Tibial nerve (tissue), 4 donors: ENCODE data around the gene GBGT1. TPM values are rescaled to one million over a fixed set of nuclear protein-coding genes. Genes with fewer than 3 reads are reported as not detected.

Experiments used
- DNase-seq, 2 donors: peaks; one replicate each; pipeline ENCODE4 v3.0.0-alpha.2; 2019; ENCODE audit warnings: low spot score in 2 of 2
- H3K27ac ChIP-seq, 4 donors: fragments of 200-600 bp; sonication (generic) in 3 of 4; one replicate each; pipeline ENCODE4 v1.5.1; 2017 to 2019; ENCODE audit warnings: mild to moderate bottlenecking in 1 of 4
- H3K27me3 ChIP-seq, 2 donors: fragments of 200-600 bp; sonication (generic) in 1 of 2; one replicate each; pipeline versions ENCODE4 v1.5.1 to v1.6.0; 2017 to 2019
- H3K36me3 ChIP-seq, 3 donors: fragments of 200-600 bp; sonication (generic); one replicate each; pipeline ENCODE4 v1.5.1; 2018 to 2019
- H3K4me1 ChIP-seq, 4 donors: fragments of 200-600 bp; sonication (generic) in 3 of 4; one replicate each; pipeline ENCODE4 v1.5.1; 2017 to 2019
- H3K4me3 ChIP-seq, 4 donors: fragments of 200-600 bp; sonication (generic) in 3 of 4; one replicate each; pipeline ENCODE4 v1.5.1; 2017 to 2019; ENCODE audit warnings: mild to moderate bottlenecking in 1 of 4, moderate library complexity in 1 of 4
- H3K9me3 ChIP-seq, 4 donors: fragments of 200-600 bp; sonication (generic) in 3 of 4; one replicate each; pipeline ENCODE4 v1.5.1; 2017 to 2019
- CTCF ChIP-seq, 5 experiments: fragments of 200-600 bp in 3 of 5; fragments of 450-650 bp in 2 of 5; sonication (generic) in 3 of 5; IDR thresholded peaks; one replicate each; pipeline ENCODE4 v1.5.1; 2016 to 2019; ENCODE audit warnings: antibody characterized with exemption in 5 of 5, mild to moderate bottlenecking in 3 of 5, moderate library complexity in 2 of 5
- EP300 ChIP-seq, 2 donors: sonication (generic); formaldehyde crosslinking; IDR thresholded peaks; one replicate each; pipeline ENCODE4 v1.6.1; 2017; ENCODE audit warnings: antibody characterized with exemption in 2 of 2, mild to moderate bottlenecking in 1 of 2
- POLR2A ChIP-seq, 2 donors: fragments of 450-650 bp; IDR thresholded peaks; one replicate each; pipeline ENCODE4 v1.6.1; 2017; ENCODE audit warnings: antibody characterized with exemption in 2 of 2, mild to moderate bottlenecking in 2 of 2, moderate library complexity in 2 of 2
- WGBS, 2 donors: methylation state at CpG; one replicate each; pipeline ENCODE4 v1.1.5; 2018; 5-methylcytosine and 5-hydroxymethylcytosine counted together
- total RNA-seq, 4 donors: library from RNA; depleted of rRNA; stranded (reverse); fragments of >200 nt; gene quantifications; one replicate each; pipeline ENCODE4 v1.1.0, GENCODE V29; 2016

GBGT1 gene
- total RNA-seq, 4 donors from 2014 or later: 15.3 to 63.3 (median 36.8) TPM

- Histone ChIP-seq H3K4me3 (no peak overlapping the region), H3K27ac (peak overlapping the region in 3 of 4 donors; percentile 23 to 62 (median 47)), H3K27me3 (no peaks in the 10 kb centered on the region), H3K36me3 (peaks cover 4 to 99% (median 66%) of the 10 kb centered on the region in 3 donors), H3K9me3 (no peaks in the 10 kb centered on the region), H3K4me1 (peaks cover 0 to 7% (median 3%) of the 10 kb centered on the region in 4 donors)
- peak; percentile 64 to 79 for DNase-seq
- WGBS, 2 donors: 30 to 61% methylated on average over 9 to 11 of the region's 14 CpGs
- TF ChIP-seq POLR2A (IDR thresholded peaks at IDR 0.05) (no peak), CTCF (IDR thresholded peaks at IDR 0.05) (peak; percentile 92 to 99 (median 97)), EP300 (IDR thresholded peaks at IDR 0.05) (peak in 1 of 2 donors; percentile 40)
These were observed 60.3 kb downstream of the GBGT1 start for GRCh38 chr9:133103183-133103986.

Other genes with a start within 250 kb of the GBGT1 start
- 10 to 100 TPM; 48.6 to 88.4 (median 68.9) TPM for gene TSC1, start 219.3 kb downstream of the GBGT1 start, total RNA-seq
- gene GFI1B, start 185.2 kb downstream of the GBGT1 start, total RNA-seq: not detected
- 10 to 100 TPM; 49.4 to 94.2 (median 73.3) TPM for gene GTF3C5, start 132.9 kb downstream of the GBGT1 start, total RNA-seq
- 10 to 100 TPM in 1 of 4 donors, 1 to 10 TPM in 3; 1.7 to 10.5 (median 2.6) TPM for gene CEL, start 101.9 kb downstream of the GBGT1 start, total RNA-seq
- gene RALGDS, start 42.7 kb downstream of the GBGT1 start, total RNA-seq: 10 to 100 TPM; 34.5 to 60.0 (median 48.7) TPM
- not detected for gene OBP2B, start 45.3 kb upstream of the GBGT1 start, total RNA-seq
- 10 to 100 TPM in 2 of 4 donors, 1 to 10 TPM in 2; 4.8 to 25.5 (median 8.9) TPM for gene ABO, start 111.3 kb upstream of the GBGT1 start, total RNA-seq
- 10 to 100 TPM; 21.6 to 36.3 (median 31.5) TPM for gene SURF6, start 172.3 kb upstream of the GBGT1 start, total RNA-seq
- gene MED22, start 184.2 kb upstream of the GBGT1 start, total RNA-seq: 10 to 100 TPM; 29.3 to 63.6 (median 39.2) TPM
- gene RPL7A, start 184.3 kb upstream of the GBGT1 start, total RNA-seq: 1,000 to 10,000 TPM; 1,757 to 2,575 (median 2,004) TPM
- gene SURF1, start 192.6 kb upstream of the GBGT1 start, total RNA-seq: 10 to 100 TPM; 35.0 to 59.4 (median 41.6) TPM
- gene SURF2, start 192.6 kb upstream of the GBGT1 start, total RNA-seq: 10 to 100 TPM; 12.2 to 24.3 (median 23.0) TPM
- gene SURF4, start 212.1 kb upstream of the GBGT1 start, total RNA-seq: 100 to 1,000 TPM; 102 to 213 (median 123) TPM
- 1 to 10 TPM in 1 of 4 donors, under 1 TPM in 3; 0.22 to 1.0 (median 0.69) TPM for gene STKLD1, start 212.5 kb upstream of the GBGT1 start, total RNA-seq